Thyroid gland (tissue), 4 donors: ENCODE data around the gene ZFYVE27. TPM values are rescaled to one million over a fixed set of nuclear protein-coding genes. Genes with fewer than 3 reads are reported as not detected.

Experiments used
- DNase-seq, 2 donors: peaks; one replicate each; pipeline ENCODE4 v3.0.0-alpha.2; 2019
- H3K27ac ChIP-seq, 3 donors: fragments of 200-600 bp; sonication (generic); 1 replicate in 2 of 3; 2 replicates in 1 of 3; pipeline ENCODE4 v1.5.1; 2016 to 2019; ENCODE audit warnings: mild to moderate bottlenecking in 1 of 3, moderate library complexity in 1 of 3
- H3K27me3 ChIP-seq: fragments of 200-600 bp; sonication (generic); one replicate; pipeline ENCODE4 v1.5.1; 2019
- H3K36me3 ChIP-seq, 2 donors: fragments of 200-600 bp; sonication (generic); one replicate each; pipeline ENCODE4 v1.5.1; 2016 to 2019
- H3K4me1 ChIP-seq, 2 donors: fragments of 200-600 bp; sonication (generic); one replicate each; pipeline ENCODE4 v1.5.1; 2017 to 2019
- H3K4me3 ChIP-seq, 3 donors: fragments of 200-600 bp; sonication (generic); replicated peaks in 1 of 3; 1 replicate in 2 of 3; 2 replicates in 1 of 3; pipeline ENCODE4 v1.5.1; 2016; ENCODE audit warnings: mild to moderate bottlenecking in 1 of 3
- H3K9me3 ChIP-seq: fragments of 200-600 bp; sonication (generic); one replicate; pipeline ENCODE4 v1.5.1; 2017
- CTCF ChIP-seq, 6 experiments: fragments of 200-600 bp in 3 of 6; fragments of 450-650 bp in 3 of 6; sonication (generic) in 3 of 6; IDR thresholded peaks; one replicate each; pipeline ENCODE4 v1.5.1; 2016 to 2019; ENCODE audit warnings: antibody characterized with exemption in 6 of 6, mild to moderate bottlenecking in 2 of 6, inconsistent platforms in 1 of 6, moderate library complexity in 1 of 6
- POLR2A ChIP-seq, 2 donors: fragments of 450-650 bp; IDR thresholded peaks; one replicate each; pipeline ENCODE4 v1.6.1; 2017; ENCODE audit warnings: antibody characterized with exemption in 2 of 2, mild to moderate bottlenecking in 2 of 2, moderate library complexity in 1 of 2
- WGBS, 2 donors: methylation state at CpG; one replicate each; pipeline ENCODE4 v1.1.5; 2017; 5-methylcytosine and 5-hydroxymethylcytosine counted together
- intact Hi-C: fragments of 100-400 bp; cut with DNase I; formaldehyde crosslinking; loops from one replicate; pipeline ENCODE4 v1.15.1; 2023
- total RNA-seq, 4 donors: library from RNA; depleted of rRNA; stranded (reverse); fragments of >200 nt; gene quantifications; one replicate each; pipeline ENCODE4 v1.2.3, GENCODE V29; 2016

Gene ZFYVE27
- total RNA-seq, 4 donors from 2014 or later, result 18.4 to 43.5 (median 24.8) TPM

GRCh38 chr10:97707134-97707861 lies 29.6 kb upstream of the ZFYVE27 start:
- 62 to 96% methylated on average over 4 to 10 of the region's 11 CpGs for WGBS, 2 donors
- H3K36me3 ChIP-seq, result no peaks in the 10 kb centered on the region
- no peaks in the 10 kb centered on the region for H3K9me3 ChIP-seq
- H3K27me3 ChIP-seq, result no peaks in the 10 kb centered on the region
- intact Hi-C loops, result no loop called here
- H3K4me1 ChIP-seq, result peaks cover 0 to 14% of the 10 kb centered on the region in 2 donors
- TF ChIP-seq POLR2A (IDR thresholded peaks at IDR 0.05), result no peak
- TF ChIP-seq CTCF (IDR thresholded peaks at IDR 0.05), result no peak
- no peak for DNase-seq
- no peak overlapping the region for H3K4me3 ChIP-seq
- H3K27ac ChIP-seq, result no peak overlapping the region

DNA sequence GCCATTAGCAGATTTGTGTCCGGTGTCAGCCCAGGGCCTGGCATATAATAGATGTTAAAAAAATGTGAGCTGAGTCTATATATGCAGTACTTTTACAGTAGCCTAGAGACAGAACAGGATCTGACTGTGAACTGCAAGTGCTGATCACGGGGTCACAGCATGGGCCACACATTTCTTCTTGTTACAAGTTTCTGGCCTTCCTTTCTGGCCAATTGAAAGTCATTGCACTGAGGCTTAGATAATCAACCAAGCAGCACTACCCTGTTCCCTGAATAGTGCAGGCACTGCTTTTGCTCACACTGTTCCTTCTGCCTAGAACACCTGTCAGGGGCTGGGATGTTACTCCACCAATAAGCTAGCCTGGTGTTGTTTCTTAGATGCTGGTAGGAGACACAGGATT lies 28.8 kb upstream of the ZFYVE27 start:
- no peaks in the 10 kb centered on the region for H3K9me3 ChIP-seq
- H3K27me3 ChIP-seq, result no peaks in the 10 kb centered on the region
- no peak for DNase-seq
- TF ChIP-seq POLR2A (IDR thresholded peaks at IDR 0.05) (no peak), CTCF (IDR thresholded peaks at IDR 0.05) (no peak)
- no peak overlapping the region for H3K27ac ChIP-seq
- whole genome bisulfite sequencing, 2 donors, result 93% methylated on average over 2 of the region's 2 CpGs
- H3K36me3 ChIP-seq, result no peaks in the 10 kb centered on the region
- intact Hi-C loops, result no loop called here
- H3K4me1 ChIP-seq, result peaks cover 0 to 21% of the 10 kb centered on the region in 2 donors
- no peak overlapping the region for H3K4me3 ChIP-seq

DNA sequence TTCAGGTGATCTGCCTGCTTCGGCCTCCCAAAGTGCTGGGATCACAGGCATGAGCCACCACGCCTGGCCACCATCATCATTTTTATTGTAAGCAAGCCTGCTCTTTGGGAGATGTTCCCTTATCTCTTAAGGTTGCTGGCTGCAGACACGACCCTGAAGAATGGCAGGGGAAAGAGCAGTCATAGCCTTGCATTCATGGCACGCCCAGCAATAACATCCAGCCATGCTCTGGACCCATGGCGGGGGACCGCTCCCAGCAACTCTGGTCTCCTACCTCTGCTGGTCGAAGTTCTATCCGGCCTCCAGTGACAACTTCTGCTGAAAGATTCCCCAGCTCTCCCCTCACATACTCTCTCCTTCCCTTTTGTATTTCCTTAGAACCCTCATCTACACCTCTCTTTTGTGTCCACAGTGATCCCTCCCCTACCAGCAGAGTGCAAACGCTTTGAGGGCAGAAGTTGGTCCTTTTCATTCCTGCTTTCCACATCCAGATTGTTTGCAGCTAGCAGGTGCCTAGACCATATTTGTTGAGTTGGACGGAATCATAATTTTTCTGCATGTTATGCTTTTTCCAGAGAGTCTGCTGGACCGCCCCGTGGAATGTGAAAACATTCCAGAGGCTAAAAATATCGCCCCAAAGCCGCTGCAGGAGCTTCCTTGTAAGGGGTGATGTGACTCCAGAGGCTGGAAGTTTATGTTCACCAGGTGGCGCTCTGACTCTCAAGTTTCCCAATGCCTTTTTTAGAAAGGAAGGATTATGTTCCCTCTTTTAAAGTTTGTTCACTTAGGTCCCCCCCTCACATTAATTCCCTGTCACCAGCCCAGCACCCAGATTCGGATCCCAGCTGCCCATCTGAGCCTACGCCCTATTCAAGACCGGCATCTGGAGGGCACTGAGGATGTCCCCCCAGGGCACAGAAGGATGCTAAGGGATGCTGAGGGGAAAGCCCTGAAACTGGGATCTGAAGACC lies 27.7 kb upstream of the ZFYVE27 start:
- Histone ChIP-seq H3K27me3 (no peaks in the 10 kb centered on the region), H3K9me3 (no peaks in the 10 kb centered on the region), H3K36me3 (no peaks in the 10 kb centered on the region), H3K4me1 (peaks cover 0 to 24% of the 10 kb centered on the region in 2 donors), H3K27ac (no peak overlapping the region), H3K4me3 (no peak overlapping the region)
- TF ChIP-seq POLR2A (IDR thresholded peaks at IDR 0.05) (no peak), CTCF (IDR thresholded peaks at IDR 0.05) (peak in 5 of 6 experiments; percentile 39 to 75 (median 63))
- intact Hi-C loops, result no loop called here
- DNase-seq, result peak; percentile 69 to 79
- 40 to 41% methylated on average over 18 of the region's 18 CpGs for WGBS, 2 donors

DNA sequence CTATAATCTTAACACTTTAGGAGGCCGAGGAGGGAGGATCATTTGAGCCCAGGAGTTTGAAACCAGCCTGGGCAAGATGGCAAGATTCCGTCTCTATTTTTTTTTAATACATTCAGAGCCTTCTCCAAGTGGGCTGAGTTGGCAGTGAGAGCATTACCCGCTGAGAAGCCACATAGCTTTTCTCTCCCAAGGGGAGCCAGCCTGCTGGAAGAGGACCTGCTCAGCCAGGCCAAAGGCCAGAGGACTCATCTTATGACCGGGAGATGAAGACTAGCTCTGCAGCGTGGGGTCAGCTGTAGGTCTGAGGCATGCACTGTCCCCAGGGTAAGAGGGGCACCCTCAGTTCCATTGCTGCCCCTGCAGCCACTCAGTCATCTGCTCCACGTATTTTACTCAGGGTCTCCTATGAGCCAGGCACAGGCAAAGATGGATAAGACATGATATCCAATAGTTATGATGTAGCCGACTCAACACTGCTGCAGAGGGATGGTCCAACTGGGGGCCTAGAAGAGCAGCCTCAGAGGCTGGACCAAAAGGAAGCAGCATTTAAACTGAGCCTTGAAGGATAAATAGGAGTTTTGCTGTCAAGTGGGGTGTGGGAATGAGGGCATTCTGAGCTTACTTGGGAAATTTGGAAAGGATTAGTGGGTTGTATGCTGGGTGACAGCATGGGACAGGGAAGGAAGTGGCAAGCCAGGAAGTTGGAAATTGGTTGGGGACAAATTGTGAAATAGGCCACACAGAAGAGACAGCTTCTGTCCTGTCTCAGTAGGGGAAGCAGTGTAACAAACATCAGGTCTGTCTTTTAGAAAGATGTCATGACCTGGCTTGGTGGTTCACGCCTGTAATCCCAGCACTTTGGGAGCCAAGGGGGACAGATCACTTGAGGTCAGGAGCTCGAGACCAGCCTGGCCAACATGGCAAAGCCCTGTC lies 25.0 kb upstream of the ZFYVE27 start:
- 76 to 86% methylated on average over 9 of the region's 9 CpGs for whole genome bisulfite sequencing, 2 donors
- H3K9me3 ChIP-seq, result no peaks in the 10 kb centered on the region
- intact Hi-C loops, result no loop called here

More for the DNA sequence above, 25.0 kb upstream of the ZFYVE27 start:
- TF ChIP-seq POLR2A (IDR thresholded peaks at IDR 0.05) (no peak), CTCF (IDR thresholded peaks at IDR 0.05) (no peak)
- Histone ChIP-seq H3K27me3 (no peaks in the 10 kb centered on the region), H3K4me1 (peaks cover 0 to 38% of the 10 kb centered on the region in 2 donors), H3K36me3 (no peaks in the 10 kb centered on the region), H3K27ac (peak overlapping the region in 1 of 3 donors; percentile 17), H3K4me3 (no peak overlapping the region)
- DNase-seq, result no peak
